Measurements from ENCODE around the gene EEF1AKMT2.

DNA sequence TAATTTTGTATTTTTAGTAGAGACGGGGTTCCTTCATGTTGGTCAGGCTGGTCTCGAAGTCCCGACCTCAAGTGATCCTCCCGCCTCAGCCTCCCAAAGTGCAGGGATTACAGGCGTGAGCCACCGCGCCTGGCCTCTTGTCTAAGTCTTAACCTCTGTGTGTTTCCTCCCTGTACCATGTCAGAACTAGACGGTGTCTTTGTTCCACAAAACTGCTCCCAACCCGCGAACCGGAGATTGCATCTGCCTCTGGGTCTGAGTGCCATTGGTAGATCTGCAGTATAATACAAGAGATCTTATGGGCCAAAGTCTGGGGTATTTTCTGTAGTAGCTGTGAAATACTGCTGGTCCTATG, 1.3 kb upstream of the EEF1AKMT2 start:
- TF ChIP-seq, protein P1, sequence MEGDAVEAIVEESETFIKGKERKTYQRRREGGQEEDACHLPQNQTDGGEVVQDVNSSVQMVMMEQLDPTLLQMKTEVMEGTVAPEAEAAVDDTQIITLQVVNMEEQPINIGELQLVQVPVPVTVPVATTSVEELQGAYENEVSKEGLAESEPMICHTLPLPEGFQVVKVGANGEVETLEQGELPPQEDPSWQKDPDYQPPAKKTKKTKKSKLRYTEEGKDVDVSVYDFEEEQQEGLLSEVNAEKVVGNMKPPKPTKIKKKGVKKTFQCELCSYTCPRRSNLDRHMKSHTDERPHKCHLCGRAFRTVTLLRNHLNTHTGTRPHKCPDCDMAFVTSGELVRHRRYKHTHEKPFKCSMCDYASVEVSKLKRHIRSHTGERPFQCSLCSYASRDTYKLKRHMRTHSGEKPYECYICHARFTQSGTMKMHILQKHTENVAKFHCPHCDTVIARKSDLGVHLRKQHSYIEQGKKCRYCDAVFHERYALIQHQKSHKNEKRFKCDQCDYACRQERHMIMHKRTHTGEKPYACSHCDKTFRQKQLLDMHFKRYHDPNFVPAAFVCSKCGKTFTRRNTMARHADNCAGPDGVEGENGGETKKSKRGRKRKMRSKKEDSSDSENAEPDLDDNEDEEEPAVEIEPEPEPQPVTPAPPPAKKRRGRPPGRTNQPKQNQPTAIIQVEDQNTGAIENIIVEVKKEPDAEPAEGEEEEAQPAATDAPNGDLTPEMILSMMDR (conservative IDR thresholded peaks at IDR 0.05 in 1 of 2, IDR thresholded peaks at IDR 0.05 in 1 of 2; ENCODE audit: low read depth in 1 of 2, low read length in 2 of 2): no peak
- TF ChIP-seq EZH2 (IDR thresholded peaks at IDR 0.05; ENCODE audit: low read length, missing control alignments): no peak

Data from fibroblast of lung (primary cell).